Hindlimb muscle (tissue), 1 donor: ENCODE measurements around the gene AP1AR. TPM values are rescaled to one million over a fixed set of nuclear protein-coding genes. Genes with fewer than 3 reads are reported as not detected.
"Not testable (repeated sequence)": the region's sequence is repeated elsewhere in the genome, so short reads cannot be mapped to it uniquely, and the experiment has no call there.

Source experiments
- DNase-seq: peaks from one replicate; pipeline ENCODE4 v3.0.0-alpha.2; 2013
- polyA plus RNA-seq: library from polyadenylated mRNA; unstranded; fragments of 120-200 nt; gene quantifications from one replicate; pipeline ENCODE4 v1.2.1, GENCODE V29; 2013; ENCODE audit not compliant: insufficient read length

Gene AP1AR
- polyA plus RNA-seq, 1 donor, result 11.5 TPM

DNA sequence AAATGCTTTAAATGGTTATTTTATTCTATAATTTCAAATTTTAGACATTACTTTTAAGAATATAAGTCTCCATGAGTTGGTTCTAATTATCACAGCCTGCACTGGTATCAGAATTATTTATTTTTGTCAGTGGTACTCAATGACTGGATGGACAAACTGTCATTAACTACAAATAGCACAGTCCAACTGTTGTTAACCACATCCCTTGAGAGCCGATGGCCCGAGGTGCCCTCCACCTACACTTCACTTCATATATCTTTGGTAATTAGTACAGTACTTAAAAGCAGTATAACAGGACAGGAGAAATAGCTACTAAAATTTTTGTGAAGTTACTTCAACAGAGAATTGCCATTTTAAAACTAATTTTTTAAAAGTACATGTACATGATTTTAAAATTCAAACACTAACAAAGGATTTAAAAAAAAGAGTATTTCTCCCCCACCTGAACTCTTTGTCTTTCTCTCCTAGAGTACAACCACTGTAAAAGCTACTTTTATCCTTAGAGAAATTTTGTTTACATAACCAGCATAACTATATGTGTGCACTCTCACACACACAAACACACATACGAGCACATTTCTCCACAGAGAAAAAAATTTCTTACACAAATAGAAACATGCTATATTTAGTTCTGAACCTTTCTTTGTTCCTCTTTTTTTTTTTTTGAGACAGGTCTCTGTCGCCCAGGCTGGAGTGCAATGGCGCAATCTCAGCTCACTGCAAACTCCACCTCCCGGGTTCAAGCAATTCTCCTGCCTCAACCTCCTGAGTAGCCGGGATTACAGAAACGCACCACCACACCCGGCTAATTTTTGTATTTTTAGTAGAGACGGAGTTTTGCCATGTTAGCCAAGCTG lies 47.7 kb downstream of the AP1AR start:
- no peak for DNase-seq

DNA sequence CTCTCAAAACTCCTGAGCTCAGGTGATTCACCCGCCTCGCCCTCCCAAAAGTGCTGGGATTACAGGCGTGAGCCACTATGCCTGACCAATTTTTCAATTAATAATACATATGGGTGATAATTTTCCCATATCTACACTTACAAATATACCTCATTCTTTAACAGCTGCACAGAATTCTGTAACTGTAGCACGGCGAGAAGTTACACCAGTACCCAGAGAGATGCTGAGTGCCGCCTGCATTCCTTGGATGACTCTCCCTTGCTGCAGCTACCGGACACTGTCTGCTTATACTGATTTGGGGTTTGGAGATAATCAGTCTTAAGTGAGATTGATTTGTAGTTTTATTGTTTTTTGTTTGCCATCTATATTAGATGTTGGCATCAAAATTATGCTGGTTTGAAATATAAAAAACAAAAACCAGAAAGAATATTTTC lies 48.3 kb downstream of the AP1AR start:
- no peak for DNase-seq

DNA sequence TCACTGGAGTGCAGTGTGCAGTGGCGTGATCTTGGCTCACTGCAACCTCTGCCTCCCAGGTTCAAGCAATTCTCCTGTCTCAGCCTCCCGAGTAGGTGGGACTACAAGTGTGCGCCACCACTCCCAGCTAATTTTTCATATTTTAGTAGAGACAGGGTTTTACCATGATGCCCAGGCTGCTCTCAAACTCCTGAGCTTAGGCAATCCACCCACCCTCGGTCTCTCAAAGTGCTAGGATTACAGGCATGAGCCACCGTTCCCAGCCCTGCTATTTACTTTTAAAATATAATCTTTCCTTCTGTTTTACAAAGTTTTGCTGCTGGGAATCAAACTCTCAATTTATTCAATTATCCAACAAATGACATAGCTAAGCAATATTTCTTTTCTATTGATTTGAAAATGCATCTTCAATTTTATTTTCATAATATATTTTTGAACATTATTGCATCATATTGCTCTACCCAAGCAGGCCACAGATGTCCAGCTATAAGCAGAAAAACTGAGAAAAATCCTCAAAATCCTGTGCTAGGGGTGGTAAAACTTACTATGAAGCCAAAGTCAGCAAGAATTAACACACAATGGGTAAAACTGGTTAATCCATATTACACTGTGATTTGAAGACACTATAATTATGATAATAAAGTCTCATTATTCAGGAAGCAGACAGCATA lies 48.9 kb downstream of the AP1AR start:
- DNase-seq, result no peak

DNA sequence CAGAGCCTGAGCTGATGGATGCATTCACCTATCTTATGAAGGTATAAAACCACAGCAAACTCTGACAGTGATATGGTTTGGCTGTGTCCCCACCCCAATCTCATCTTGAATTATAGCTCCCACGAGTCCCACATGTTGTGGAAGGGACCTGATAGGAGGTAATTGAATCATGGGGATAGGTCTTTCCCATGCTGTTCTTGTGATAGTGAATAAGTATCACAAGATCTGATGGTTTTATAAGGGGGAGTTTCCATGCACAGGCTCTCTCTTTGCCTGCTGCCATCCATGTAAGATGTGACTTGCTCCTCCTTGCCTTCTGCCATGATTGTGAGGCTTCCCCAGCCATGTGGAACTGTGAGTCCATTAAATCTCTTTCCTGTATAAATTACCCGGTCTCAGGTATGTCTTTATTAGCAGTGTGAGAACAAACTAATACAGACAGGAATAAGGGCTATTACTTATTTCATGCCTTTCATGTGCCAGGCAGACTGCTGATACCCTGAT lies 50.4 kb downstream of the AP1AR start:
- DNase-seq, result not testable (repeated sequence)

DNA sequence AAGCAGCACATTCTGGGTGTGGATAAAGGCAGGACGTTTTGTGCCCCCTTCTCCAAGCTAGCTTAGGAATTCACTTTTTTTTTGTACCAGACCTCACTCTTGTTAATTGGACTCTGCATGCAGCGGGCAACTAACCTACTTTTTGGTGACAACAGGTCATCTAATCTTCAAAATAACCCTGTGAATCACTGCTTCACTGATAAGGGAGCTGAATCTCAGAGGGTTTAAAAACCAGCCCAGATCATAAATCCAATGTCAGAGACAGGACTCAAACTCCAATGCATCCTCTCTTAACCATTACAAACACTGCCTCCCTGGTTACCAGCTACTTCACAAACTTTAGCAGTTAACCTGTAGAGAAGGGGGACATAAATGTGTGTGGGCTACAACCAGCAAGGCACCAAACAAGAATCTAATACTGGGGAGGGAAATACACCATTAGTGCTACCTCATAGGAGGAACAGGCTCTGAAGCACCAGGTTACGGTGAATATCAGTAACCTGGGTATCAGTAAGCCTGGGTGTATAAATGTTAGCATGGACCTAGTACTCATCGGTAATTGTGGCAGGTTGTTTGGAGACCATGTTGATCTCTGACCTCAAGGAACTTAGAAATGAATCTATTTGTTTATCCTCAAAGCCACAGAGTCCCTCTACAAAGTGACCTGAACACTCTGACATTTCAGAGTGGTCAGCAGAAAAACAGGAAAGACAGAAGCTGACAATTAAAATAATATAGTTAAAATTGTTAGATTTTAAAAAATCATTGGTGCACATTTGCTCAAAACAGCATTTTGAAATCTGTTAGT lies 51.5 kb downstream of the AP1AR start:
- no peak for DNase-seq

DNA sequence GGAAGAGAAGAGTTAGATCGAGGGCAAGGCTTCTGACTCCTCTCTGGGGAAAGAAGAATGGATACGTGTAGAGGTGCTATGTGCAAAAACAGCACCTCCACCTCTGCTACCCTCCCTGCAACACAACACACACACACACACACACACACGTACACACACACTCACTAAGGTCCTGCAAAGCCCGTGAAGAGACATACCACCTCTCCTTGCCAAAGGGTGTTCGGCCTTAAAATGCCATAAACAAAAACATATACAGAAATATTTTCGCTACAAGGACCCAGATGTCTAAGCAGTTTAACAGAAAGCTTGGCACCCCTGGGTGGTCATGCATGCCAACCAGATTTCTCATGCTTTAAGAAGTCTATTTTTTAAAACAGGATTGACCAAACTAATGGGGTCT lies 52.6 kb downstream of the AP1AR start:
- DNase-seq, result no peak

DNA sequence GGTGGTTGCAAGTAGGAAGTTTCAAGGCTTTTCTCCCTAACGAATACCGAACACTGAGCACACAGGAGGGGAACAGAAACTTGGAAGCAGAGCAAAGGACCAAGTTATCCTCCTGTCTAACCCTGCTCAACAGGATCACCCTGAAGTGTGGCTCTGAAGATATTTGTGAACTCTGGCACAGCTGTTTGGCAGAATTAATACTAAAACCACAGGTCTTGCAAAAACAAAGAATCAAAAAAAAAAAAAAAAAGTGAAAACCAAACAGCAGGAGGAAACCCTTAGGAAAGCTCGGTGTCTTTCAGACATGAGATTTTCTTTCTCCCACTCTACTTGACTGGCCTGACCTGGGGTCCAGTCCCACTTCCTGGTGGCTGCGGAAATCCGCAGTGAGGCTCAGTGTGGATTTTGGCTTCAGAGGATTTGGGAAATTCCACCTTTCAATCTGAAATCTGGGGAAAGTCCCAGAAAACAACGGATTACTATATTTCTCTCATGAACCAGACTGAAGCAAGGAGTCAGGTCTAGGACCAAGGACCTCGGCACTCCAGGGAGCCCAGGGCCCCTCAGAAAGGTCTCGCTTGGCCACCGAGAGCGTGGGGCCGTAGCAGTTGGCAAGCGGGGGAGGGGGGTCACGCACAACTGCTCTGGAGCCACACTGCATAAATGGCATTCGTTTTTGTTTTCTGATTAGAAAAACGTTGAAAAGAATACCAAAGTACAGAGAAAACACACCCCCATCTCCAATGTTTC lies 53.2 kb downstream of the AP1AR start:
- peak; percentile 41 for DNase-seq

DNA sequence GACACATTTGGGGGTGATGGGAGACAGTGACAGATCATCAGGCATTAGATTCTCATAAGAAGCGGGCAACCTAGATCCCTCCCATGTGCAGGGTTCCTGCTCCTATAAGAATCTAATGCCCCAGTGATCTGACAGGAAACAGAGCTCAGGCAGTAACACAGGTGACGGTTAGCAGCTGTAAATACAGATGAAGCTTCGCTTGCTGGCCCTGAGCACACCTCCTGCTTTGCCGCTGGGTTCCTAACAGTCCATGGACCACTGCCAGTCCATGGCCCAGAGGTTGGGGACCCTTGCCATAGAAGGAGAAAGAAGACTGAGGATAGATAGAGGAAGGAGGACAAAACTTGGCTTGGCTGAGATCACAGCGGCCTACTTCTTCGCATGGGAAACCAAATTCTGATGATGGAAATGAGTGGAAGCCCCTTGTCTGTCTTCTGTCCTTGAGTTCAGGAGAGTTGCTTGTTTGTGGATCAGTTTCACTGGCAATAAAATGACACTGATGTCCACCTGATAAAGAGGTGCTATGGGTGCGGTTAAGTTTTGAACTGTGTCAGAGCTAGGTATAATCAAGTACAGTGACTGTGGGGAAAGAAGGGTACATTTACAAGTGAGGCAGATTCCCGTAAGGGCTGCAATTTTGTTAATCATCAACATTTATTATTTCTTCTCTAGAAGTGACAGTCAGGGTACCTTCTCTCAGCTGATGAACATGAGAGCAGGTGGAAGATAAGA lies 55.8 kb downstream of the AP1AR start:
- DNase-seq, result no peak

DNA sequence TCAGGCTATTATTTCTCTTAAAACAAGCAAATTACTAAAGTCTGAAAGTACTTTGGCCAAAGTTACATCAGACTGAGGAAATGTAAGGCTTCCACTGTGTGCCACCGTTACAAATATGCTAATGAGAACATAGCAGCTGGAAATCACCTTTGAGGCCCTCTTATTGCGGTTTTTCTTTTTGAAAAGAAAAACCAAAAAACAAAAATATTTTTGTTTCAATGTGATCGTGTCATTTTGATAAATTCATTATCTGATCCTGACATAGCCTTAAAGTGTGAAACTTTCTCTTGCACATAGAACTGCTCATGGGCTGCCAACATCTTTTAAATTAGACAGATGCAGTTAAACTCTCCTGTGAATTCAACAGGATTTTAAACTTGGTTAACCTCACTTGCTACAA lies 56.9 kb downstream of the AP1AR start:
- DNase-seq, result no peak

DNA sequence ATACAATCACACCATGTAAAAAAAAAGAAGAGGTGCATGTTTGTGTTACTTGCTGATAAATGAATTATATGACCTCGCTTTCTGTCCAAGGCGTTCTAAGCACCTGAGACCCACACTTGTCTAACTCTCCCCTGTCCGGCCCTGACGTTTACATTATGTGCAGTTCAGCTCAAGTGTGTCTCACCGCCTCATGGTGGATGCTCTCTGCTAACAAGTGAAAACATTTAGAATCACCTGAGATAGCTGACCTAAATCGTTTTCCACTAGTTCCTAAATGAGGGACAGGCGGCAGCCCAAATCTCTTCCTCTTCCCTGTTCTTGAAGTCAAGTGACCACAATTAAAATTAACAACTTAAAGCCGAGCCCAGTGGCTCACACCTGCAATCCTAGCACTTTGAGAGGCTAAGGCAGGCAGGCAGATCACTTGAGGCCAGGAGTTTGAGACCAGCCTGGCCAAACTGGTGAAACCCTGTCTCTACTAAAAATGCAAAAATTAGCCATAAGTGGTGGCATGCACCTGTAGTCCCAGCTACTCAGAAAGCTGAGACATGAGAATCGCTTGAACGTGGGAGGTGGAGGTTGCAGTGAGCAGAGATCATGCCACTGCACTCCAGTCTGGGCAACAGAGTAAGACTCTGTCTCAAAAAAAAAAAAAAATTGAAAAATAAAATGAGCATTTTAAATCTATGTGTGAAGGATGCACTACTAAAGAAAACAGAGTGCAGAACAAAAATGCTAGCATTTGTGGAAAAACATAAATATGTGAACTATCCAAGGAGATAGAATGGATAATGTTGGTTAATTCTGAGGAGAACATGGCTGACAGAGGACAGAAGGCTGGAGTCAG lies 58.0 kb downstream of the AP1AR start:
- DNase-seq, result no peak

DNA sequence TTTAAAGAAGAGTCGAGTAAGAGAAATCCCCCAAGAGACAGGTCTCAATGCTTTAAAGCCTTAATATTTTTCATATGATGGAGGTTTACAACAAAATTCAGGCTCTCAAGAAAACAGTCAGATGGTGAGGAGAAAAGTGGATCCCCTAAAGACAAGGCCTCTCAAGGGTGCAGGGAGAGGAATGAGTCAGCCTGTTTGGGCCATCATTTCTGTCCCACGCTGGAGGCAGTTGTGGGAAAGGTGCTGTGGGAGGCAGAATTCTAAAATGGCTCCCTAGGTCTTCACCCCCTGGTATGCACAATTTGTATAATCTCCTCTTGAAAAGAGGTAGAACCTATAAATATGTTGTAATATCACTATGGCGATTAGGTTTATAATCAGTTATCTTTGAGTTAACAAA lies 58.8 kb downstream of the AP1AR start:
- no peak for DNase-seq

DNA sequence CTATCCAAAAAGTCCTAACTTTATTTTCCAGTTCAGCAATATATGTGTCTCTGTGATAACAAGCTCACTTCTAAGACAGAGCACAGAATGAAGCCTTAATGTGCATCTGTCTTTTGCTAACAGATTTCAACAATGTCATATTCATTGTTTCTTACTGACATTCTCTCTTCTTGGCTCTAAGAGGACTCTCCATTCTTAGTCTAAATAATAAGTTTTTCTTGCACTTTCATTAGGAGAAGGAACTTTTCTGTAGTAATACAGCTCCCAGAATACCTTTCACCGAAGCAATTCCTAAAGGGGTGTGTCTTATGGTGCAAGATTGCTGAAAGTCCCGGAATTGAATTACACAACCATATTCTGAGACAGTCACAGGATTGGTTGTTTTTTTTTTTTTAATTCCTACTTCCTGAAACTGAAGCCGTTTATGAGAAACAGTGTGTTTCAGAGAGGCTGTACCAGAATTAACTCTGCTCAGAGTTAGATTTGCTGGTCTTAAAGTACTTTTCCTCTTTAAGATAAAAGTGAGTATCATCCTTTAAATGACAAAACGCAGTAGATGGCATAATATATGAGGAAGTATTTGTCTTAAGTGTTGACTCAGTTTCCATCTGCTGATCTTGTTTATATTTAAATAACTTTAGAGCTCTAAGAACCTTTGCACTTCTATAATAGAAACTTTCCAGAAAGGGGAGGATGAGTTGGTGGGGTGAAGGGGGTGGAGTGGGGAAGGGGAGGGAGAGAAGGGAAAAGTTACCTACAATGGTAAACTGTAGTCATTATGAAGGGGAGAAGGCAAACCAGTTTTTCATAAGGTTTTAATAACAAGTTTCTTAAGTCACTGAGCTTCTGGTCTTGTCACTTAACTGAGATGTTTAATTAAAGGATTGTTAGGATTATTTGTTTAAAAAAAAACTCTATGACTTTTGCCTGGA lies 65.6 kb downstream of the AP1AR start, which contains the start of gene ALPK1:
Gene ALPK1 (plus strand): TSS at position 421 of the 932 bp plus-strand sequence.
- DNase-seq, result peak; percentile 81

DNA sequence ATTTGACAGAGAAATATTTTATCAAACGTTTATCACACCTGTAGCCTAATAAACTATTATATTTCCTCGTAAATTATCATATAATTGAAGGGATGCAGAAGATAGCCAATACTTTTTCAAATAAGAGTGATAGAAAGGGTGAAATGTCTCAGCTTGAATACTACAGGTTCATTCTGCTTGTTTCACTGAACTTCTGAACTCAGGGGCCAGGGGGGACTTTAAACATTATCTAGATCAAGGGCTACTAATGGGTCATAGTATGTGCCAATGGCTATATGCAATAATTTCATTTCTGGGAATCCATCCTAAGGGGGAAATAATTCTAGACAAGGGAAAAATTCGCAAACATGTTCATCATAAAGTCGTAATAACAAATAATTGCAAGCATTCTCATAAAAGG lies 68.1 kb downstream of the AP1AR start:
- no peak for DNase-seq

DNA sequence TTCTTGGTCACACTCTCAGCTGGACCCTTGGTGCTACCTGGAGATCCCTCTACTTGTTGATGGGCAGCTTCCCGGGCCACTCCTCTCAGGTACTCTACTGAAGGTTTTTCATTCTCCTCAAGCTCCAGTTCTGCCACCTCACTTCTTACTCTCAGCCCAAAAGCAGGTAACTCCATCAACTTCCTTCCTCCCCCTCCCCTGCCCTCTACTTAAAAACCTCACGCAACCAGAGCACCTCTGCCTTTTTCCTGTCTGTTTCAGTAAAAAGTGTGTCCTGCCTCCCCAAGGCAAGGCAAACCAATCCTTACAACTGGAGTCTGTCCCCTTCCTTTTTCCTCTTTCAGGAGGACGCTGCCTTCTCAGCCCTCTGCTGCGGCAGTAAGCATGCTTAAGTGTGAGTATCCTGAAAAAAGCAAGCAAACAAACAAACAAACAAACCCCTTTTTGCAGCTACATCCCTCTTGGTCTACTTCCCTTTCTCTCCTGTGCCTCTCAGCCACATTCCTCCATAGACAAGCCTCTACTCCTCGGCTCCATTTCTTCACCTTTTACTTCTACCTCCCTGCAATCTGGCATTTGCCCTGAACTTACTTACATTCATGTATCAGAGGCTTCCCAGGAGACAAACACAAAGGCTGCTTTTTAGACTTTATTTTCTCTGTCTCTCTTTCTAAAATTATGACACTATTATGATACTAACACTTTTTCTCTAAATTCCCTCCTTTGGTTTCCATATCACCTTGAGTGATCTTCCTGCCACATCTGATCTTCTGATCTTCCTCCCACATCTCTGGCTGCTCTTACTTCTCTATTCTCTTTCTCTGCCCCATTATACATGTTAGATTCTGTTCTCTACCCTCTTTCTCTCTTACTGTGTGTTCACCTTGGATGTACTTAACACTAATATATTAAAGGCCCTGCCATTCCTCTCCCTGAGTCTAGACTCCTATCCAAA lies 71.0 kb downstream of the AP1AR start:
- DNase-seq, result no peak

DNA sequence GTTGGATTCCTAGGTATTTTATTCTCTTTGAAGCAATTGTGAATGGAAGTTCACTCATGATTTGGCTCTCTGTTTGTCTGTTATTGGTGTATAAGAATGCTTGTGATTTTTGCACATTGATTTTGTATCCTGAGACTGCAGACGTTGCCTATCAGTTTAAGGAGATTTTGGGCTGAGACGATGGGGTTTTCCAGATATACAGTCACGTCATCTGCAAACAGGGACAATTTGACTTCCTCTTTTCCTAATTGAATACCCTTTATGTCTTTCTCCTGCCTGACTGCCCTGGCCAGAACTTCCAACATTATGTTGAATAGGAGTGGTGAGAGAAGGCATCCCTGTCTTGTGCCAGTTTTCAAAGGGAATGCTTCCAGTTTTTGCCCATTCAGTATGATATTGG lies 73.9 kb downstream of the AP1AR start:
- DNase-seq, result not testable (repeated sequence)

DNA sequence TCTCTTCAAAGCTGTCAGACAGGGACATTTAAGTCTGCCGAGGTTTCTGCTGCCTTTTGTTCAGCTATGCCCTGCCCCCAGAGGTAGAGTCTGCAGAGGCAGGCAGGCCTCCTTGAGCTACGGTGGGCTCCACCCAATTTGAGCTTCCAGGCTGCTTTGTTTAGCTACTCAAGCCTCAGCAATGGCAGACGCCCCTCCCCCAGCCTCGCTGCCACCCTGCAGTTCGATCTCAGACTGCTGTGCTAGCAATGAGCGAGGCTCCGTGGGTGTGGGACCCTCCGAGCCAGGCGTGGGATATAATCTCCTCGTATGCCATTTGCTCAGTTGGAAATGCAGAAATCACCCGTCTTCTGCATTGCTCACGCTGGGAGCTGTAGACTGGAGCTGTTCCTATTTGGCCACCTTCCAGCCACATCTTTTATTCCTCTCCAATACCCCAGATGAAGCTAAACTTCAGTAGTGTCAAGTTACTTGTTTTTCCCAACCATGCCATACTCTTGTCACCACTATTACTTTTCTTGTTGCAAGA lies 77.7 kb downstream of the AP1AR start:
- peak; percentile 3 for DNase-seq

DNA sequence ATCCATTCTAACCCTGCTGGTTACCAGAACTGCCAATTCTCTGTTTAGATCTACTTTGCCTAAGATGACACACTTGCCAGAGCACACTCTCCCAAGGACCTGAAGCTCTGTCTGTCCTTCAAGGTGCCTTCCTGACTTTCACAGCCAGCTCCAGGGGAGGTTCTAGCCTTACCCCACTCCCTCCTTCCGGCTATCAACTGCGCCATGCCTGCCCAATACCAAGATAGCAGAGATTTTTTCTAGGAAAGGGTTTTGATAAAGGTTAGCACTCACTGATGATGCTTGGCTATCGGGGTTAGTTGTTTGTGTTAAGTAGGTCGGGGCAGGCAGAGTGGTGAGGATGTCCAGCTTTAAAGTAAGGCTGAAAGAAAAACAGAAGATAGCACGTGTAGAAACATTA lies 79.9 kb downstream of the AP1AR start:
- no peak for DNase-seq
